Endothelial cell of umbilical vein (primary cell): ENCODE data around the gene RBBP5.

ENCODE experiments used
- CTCF ChIP-seq, 2 donors: IDR thresholded peaks; 1 replicate in 1 of 2; 2 replicates in 1 of 2; pipeline ENCODE4 v1.5.1; 2011; ENCODE audit warnings: low read length in 2 of 2, mild to moderate bottlenecking in 2 of 2, moderate library complexity in 2 of 2, control low read depth in 1 of 2, inconsistent platforms in 1 of 2, low read depth in 1 of 2; ENCODE audit not compliant: insufficient read depth in 1 of 2; ENCODE audit errors: extremely low read depth in 1 of 2
- EZH2 ChIP-seq: IDR thresholded peaks from 2 replicates; pipeline ENCODE4 v1.6.1; 2012; ENCODE audit warnings: borderline replicate concordance, low read depth, mild to moderate bottlenecking, moderate library complexity, low read length, inconsistent platforms; ENCODE audit not compliant: severe bottlenecking
- FOS ChIP-seq: IDR thresholded peaks from 2 replicates; pipeline ENCODE4 v1.6.1; 2011; ENCODE audit warnings: mild to moderate bottlenecking, low read length, moderate library complexity, borderline replicate concordance; ENCODE audit not compliant: insufficient read depth
- GATA2 ChIP-seq: IDR thresholded peaks from 2 replicates; pipeline ENCODE4 v1.7.0; 2011; ENCODE audit warnings: low read depth, mild to moderate bottlenecking, moderate library complexity, mixed read lengths, low read length; ENCODE audit not compliant: insufficient read length, insufficient read depth
- MYC ChIP-seq: IDR thresholded peaks from one replicate; pipeline ENCODE4 v1.6.1; 2011; ENCODE audit warnings: mild to moderate bottlenecking, low read depth, low read length
- POLR2A ChIP-seq: IDR thresholded peaks from 2 replicates; pipeline ENCODE4 v1.6.1; 2012; ENCODE audit warnings: low read depth, mild to moderate bottlenecking, control low read depth, low read length
- POLR2AphosphoS5 ChIP-seq: IDR thresholded peaks from 2 replicates; pipeline ENCODE4 v1.6.1; 2012; ENCODE audit warnings: low read depth, mild to moderate bottlenecking, control low read depth, low read length, moderate library complexity; ENCODE audit not compliant: insufficient read depth
- TF ChIP-seq, protein P1 (sequence below): IDR thresholded peaks from 2 replicates; pipeline ENCODE4 v1.6.1; 2011; ENCODE audit not compliant: insufficient read depth, insufficient read length

- TF ChIP-seq CTCF (IDR thresholded peaks at IDR 0.05; ENCODE audit: extremely low read depth in 1 of 2, insufficient read depth in 1 of 2, low read depth in 1 of 2, low read length in 2 of 2): no peak
- TF ChIP-seq, protein P1, sequence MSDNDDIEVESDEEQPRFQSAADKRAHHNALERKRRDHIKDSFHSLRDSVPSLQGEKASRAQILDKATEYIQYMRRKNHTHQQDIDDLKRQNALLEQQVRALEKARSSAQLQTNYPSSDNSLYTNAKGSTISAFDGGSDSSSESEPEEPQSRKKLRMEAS: no peak
- no peak for TF ChIP-seq POLR2AphosphoS5
- no peak for TF ChIP-seq POLR2A
- TF ChIP-seq MYC: no peak
- TF ChIP-seq GATA2: no peak
- TF ChIP-seq FOS: no peak
- TF ChIP-seq EZH2: no peak
Measured at GRCh38 chr1:205073511-205073910, 48.3 kb downstream of the RBBP5 start.
